Ishikawa (cell line): ENCODE measurements around the gene SMIM28.

ENCODE experiments used
- CREB1 ChIP-seq: IDR thresholded peaks from 2 replicates; pipeline ENCODE4 v1.6.1; 2012; ENCODE audit warnings: low read depth
- EGR1 ChIP-seq: IDR thresholded peaks from 2 replicates; pipeline ENCODE4 v1.6.1; 2012
- EP300 ChIP-seq: IDR thresholded peaks from 2 replicates; pipeline ENCODE4 v1.6.1; 2012; ENCODE audit warnings: borderline replicate concordance
- REST ChIP-seq: IDR thresholded peaks from 2 replicates; pipeline ENCODE4 v1.6.1; 2012; ENCODE audit warnings: low read depth, mild to moderate bottlenecking
- TAF1 ChIP-seq: IDR thresholded peaks from 2 replicates; pipeline ENCODE4 v1.6.1; 2012; ENCODE audit warnings: low read depth, mild to moderate bottlenecking
- TCF12 ChIP-seq: IDR thresholded peaks from 2 replicates; pipeline ENCODE4 v1.6.1; 2012; ENCODE audit warnings: low read depth
- TEAD4 ChIP-seq: IDR thresholded peaks from 2 replicates; pipeline ENCODE4 v1.6.1; 2012
- TF ChIP-seq, protein P1 (sequence below): IDR thresholded peaks from 2 replicates; pipeline ENCODE4 v1.6.1; 2012

GRCh38 chr6:138349891-138350290 is 27.8 kb upstream of the SMIM28 start:
- TF ChIP-seq CREB1 = no peak
- no peak for TF ChIP-seq TCF12
- TF ChIP-seq TEAD4 = no peak
- TF ChIP-seq EP300 = no peak
- no peak for TF ChIP-seq EGR1
- TF ChIP-seq REST = no peak
- TF ChIP-seq, protein P1, sequence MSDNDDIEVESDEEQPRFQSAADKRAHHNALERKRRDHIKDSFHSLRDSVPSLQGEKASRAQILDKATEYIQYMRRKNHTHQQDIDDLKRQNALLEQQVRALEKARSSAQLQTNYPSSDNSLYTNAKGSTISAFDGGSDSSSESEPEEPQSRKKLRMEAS = no peak
- no peak for TF ChIP-seq TAF1
